HTERT RPE-1 (cell line): ENCODE results near the gene BARD1.
"Not testable (repeated sequence)": the region's sequence is repeated elsewhere in the genome, so short reads cannot be mapped to it uniquely, and the experiment has no call there.

Source experiments
- in situ Hi-C: fragments of 300-500 bp; cut with MboI; formaldehyde crosslinking; loops from 4 replicates; pipeline ENCODE4 v1.14.3; 2020; ENCODE audit warnings: low sequenced_read_pairs

BARD1 gene

GRCh38 chr2:214808981-214809750 is at the start of gene BARD1:
Gene BARD1, minus strand, starts transcription at chr2:214809683. Its CDS starts 114 bp downstream, at chr2:214809569.
- in situ Hi-C loops: no loop called here

GRCh38 chr2:214856137-214856536 is 46.7 kb upstream of the BARD1 start:
- in situ Hi-C loops: no loop called here

- in situ Hi-C loops: no loop called here
These were observed 44.4 kb upstream of the BARD1 start for GRCh38 chr2:214853906-214854305.

GRCh38 chr2:214843823-214844222 is 34.3 kb upstream of the BARD1 start:
- in situ Hi-C loops: no loop called here

- in situ Hi-C loops: no loop called here
These were observed 30.0 kb upstream of the BARD1 start for GRCh38 chr2:214839464-214839863.

- in situ Hi-C loops: no loop called here
These were observed 28.0 kb upstream of the BARD1 start for GRCh38 chr2:214837466-214837865.

GRCh38 chr2:214836568-214836967 is 27.1 kb upstream of the BARD1 start:
- in situ Hi-C loops: no loop called here

- in situ Hi-C loops: no loop called here
These were observed 21.4 kb upstream of the BARD1 start for GRCh38 chr2:214830794-214831346.

GRCh38 chr2:214816008-214816533 is 6.6 kb upstream of the BARD1 start:
- in situ Hi-C loops: no loop called here

- in situ Hi-C loops: no loop called here
These were observed 1.2 kb upstream of the BARD1 start for GRCh38 chr2:214810671-214811070.

GRCh38 chr2:214809751-214810564 is 475 bp upstream of the BARD1 start:
- in situ Hi-C loops: no loop called here

GRCh38 chr2:214807653-214808052 is 1.8 kb downstream of the BARD1 start:
- in situ Hi-C loops: no loop called here

- in situ Hi-C loops: no loop called here
These were observed 7.6 kb downstream of the BARD1 start for GRCh38 chr2:214801768-214802397.

GRCh38 chr2:214801068-214801467 is 8.4 kb downstream of the BARD1 start:
- in situ Hi-C loops: no loop called here

GRCh38 chr2:214800180-214800579 is 9.3 kb downstream of the BARD1 start:
- in situ Hi-C loops: no loop called here

GRCh38 chr2:214796911-214797310 is 12.6 kb downstream of the BARD1 start:
- in situ Hi-C loops: no loop called here

- in situ Hi-C loops: not testable (repeated sequence)
These were observed 26.3 kb downstream of the BARD1 start for GRCh38 chr2:214783181-214783580.

- in situ Hi-C loops: no loop called here
These were observed 26.8 kb downstream of the BARD1 start for GRCh38 chr2:214782671-214783070.

- in situ Hi-C loops: no loop called here
These were observed 28.3 kb downstream of the BARD1 start for GRCh38 chr2:214781226-214781625.

- in situ Hi-C loops: no loop called here
These were observed 33.5 kb downstream of the BARD1 start for GRCh38 chr2:214775971-214776370.

GRCh38 chr2:214774108-214774507 is 35.4 kb downstream of the BARD1 start:
- in situ Hi-C loops: no loop called here
